Stomach (tissue), 4 donors: ENCODE measurements around the gene PEPD.

Experiments used
- CTCF ChIP-seq, 7 experiments: fragments of 450-650 bp in 4 of 7; fragments of 200-600 bp in 3 of 7; sonication (generic) in 3 of 7; IDR thresholded peaks; one replicate each; pipeline ENCODE4 v1.5.1; 2016 to 2019; ENCODE audit warnings: antibody characterized with exemption in 7 of 7, control low read depth in 2 of 7, mild to moderate bottlenecking in 1 of 7
- EP300 ChIP-seq: sonication (generic); formaldehyde crosslinking; IDR thresholded peaks from one replicate; pipeline ENCODE4 v1.6.1; 2017; ENCODE audit warnings: antibody characterized with exemption
- POLR2A ChIP-seq, 4 donors: fragments of 450-650 bp; IDR thresholded peaks; one replicate each; pipeline ENCODE4 v1.6.1; 2016; ENCODE audit warnings: antibody characterized with exemption in 4 of 4, control low read depth in 2 of 4, mild to moderate bottlenecking in 1 of 4, moderate library complexity in 1 of 4
- POLR2AphosphoS5 ChIP-seq, 3 donors: sonication (generic); formaldehyde crosslinking; IDR thresholded peaks; one replicate each; pipeline ENCODE4 v1.6.1; 2016; ENCODE audit warnings: antibody characterized with exemption in 3 of 3

- no peak for TF ChIP-seq POLR2AphosphoS5 (IDR thresholded peaks at IDR 0.05)
- TF ChIP-seq CTCF (IDR thresholded peaks at IDR 0.05) = no peak
- no peak for TF ChIP-seq EP300
- TF ChIP-seq POLR2A (IDR thresholded peaks at IDR 0.05) = no peak
Observed at GRCh38 chr19:33382982-33383381, 138.6 kb downstream of the PEPD start.
